ENCODE measurements around the gene FGFBP1.
"Not testable (repeated sequence)": the region's sequence is repeated elsewhere in the genome, so short reads cannot be mapped to it uniquely, and the experiment has no call there.

FGFBP1 gene

DNA sequence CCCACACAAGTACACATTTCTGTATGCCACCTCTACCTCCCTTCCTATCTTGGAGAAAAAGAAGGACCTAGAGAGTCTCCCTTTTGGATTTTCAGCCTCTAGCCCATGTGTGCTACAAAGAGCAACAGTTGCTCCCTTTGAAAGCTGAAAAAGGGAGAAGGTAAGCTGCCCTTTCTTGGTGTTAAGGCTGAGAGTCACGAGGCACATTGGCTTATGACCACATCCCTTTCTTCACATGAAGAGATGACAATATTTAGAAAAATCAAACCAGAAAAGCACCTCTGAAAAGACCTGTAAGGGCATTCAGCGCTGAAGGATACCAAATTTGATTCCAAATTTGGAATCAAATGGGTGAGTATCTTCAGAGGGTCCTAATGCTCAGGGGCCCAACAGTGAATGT, 6.4 kb upstream of the FGFBP1 start:
- no peak for DNase-seq

DNA sequence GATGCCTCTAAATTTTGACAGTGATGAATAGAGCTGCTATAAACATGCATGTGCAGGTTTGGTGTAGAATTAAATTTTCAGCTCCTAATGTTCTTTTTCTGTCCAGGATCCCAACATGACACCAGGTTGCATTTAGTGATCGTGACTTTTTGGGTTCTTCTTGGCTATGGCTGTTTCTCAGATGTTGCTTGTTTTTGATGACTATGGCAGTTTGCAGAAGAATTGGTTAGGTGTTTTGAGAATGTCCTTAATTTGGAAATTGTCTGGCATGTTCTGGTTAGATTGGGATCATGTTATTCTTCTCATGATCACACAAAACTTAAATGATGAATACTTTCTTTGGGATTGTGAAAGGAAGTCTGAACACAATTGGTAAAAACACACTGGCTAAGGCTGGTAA, 3.7 kb upstream of the FGFBP1 start:
- DNase-seq, result no peak

DNA sequence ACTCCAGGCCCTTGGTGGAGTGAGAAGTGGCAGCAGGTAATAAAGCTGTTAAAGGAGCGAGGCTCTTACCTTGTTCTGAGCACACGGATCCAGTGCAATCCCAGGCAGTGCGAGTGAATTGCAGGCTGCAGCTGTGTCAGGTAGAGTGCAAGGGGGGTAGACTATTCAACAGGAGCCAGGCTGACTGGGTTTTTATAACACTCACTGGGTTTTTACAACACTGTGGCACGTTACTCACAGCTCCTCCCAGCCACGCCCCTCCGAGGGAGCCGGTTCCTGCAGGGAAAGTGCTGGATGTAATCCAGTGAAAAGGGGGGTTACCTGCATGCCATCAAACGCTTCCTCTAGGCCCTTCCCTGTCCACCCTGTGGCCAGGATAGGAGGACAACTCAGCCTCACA, 358 bp downstream of the FGFBP1 start:
- peak; percentile 43 to 81 for DNase-seq

DNA sequence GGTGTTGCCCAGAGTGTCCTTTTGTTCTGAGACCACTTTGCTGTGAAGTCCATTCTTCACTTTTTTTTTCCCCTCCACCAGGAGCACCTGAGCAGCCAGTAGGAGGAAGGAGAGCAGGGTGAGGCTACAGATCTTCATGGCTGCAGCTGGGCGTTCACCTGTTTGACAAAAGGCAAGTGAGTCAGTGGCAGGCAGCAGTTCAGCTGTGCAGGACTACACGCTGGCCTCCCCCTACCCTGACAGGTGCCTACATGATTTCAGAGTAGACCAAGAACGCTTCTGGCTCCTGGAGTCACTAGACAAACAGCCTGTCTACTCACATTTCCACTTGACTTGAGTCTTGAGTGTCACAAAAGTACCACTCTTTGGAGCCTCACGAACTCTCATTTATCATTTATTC, 2.0 kb downstream of the FGFBP1 start:
- peak; percentile 89 to 95 for DNase-seq

DNA sequence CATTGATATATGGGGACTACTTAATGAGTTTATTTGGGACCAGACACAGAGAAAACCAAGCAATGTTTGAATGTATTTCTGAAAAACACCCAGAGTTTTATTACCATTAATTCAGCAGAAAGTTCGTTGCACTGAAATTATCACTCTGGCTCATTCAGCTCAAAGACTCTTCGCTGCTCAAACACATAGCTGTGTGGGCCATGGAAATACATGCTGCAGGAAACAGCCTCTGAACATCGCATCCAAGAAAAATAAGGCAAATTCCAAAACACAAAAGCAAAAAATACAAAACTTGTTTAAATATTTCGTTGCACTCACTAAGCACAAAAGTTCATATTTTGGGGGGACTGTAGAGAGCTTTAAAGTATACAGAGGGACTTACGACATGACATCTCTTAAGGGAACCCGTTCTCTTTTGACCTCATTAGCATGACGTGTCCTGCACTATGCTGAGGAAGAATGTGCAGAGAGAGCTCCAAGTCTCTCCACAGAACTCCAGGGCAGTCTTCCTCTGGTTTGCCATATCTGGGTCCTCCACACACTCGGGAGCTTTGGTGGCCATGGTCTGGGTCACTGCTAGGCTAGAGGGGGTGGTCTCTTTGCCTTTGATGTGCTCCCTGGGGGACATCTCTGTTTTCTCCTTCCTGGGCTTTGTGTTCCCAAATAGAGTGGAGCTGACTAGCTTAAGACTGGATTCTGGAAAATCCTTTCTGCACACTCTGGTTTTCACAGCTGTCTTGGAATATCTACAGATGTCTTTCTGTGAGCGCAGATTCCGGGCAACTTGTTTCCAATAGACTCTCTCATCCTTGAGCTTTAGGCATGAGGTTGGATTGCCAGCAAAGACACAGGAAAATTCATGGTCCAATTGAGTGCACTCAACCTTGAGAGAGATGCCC, 2.8 kb downstream of the FGFBP1 start:
- peak in 1 of 2 experiments; percentile 68 for DNase-seq

DNA sequence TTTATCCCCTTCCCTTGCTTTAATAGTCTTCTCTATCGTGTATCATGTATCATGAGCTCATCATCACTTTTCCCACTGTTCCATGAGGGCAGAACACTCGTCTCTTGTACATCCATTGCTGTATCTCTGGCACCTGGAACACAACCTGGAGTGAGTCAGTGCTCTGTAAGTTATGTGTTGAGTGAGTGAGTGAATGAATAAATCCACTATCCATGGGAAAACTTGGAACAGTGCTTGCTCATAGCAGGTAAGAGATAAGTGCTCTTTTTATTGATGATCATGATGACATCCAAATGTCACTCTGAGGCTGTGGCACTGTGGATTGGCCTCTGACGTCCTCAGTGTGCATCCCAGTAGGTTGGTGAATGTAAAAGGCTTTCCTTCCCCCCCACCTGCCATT, 4.3 kb downstream of the FGFBP1 start:
- DNase-seq, result no peak

DNA sequence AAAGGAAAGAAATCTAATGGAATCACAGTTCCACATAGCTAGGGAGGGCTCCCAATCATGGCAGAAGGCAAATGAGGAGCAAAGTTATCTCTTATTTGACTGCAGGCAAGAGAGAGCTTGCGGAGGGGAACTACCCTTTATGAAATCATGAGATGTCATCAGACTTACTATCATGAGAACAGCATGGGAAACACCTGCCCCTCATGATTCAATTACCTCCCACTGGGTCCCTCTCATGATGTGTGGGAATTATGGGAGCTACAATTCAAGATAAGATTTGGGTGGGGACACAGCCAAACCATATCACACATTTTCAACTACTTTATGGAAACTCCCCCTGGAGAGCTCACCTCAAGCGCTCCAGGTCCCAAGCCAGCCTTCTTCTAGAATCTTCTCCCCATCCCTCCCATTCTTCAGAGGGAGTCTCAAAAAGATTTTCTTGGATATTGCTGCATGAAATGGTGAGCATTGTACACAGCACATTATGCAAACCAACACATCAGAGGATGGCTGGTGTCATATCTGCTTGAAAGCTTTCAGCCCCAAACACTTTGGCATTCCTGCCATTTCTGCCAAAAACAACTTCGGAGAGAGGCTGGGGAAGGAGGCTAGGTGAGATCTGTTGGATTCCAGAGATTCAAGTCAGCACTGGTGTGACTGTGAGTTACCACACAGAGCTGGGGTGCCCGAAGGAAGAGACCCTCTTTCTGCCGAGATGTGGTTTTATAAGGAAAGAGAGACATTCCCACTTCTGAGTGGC, 6.9 kb downstream of the FGFBP1 start:
- no peak for DNase-seq

DNA sequence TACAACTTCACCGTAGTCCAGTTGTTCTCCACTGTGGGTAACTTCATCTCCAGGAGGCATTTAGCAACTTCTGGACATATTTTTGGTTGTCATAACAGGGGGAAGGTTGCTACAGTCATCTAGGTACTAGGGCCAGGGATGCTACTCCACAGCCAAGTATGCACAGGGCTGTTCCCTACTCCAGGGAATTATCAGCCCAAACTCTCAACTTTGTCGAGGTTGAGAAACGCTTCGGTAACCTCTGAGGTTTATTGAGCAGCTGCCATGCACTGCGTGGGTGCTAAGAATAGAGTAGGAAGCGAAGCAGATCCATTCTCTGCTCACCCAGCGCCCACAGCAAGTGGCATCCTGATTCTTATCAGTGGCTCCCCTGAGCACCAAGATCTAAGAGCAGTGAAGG, 8.2 kb downstream of the FGFBP1 start:
- DNase-seq, result no peak

DNA sequence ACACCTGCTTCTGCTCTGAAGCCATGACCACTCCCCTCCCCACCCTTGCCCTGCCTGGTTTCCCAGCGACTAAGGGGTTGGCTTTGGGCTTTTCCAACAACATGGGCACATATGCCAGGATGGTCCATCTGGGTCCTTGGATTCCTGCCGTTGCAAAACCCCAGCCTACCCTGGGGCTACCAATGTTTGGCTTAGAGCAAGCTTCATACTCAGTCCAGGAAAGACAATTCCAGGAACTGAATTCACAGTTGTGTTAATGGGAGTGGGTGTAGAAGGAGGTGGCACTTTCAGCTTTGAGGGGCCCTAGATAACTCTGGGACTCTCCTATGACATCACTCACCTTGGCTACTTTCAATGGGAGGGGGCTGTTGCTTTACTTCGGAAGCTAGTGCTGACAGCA, 9.0 kb downstream of the FGFBP1 start:
- DNase-seq, result no peak

DNA sequence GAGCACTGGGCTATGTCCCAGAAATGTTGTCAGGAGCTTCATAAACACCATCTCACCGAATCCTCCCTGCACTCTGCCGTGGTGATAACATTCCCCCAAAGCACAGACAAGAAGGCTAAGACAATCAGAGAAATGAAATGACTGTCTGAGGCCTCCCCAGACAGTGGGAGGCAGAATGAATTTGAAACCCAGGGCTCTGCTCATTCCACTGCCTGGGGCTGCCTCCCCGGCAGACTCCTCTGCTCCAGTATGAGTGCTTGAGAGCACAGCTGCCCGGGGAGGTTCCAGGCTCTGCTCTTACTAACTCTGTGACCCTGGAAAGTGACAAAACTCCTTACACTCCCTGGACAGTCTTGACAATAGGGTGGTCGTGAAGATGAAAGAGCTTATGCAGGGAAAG, 9.7 kb downstream of the FGFBP1 start:
- DNase-seq, result no peak

DNA sequence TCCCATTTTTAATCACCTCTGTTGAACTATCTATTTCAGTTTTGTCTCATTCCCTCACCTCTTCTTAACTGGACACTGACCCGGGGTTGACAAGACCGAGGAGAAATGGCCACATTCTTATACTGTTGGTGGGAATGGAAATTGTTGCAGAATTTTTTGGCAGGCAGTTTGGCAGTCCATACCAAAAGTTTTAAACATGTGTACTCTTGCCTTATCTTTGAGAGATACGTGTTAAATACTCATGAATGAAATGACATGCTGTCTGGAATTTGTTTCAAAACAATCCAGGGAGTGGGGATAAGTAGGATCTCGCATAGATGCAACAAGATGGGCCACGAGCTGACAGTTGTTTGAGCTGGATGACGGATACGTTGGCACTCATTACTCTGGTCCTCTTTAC, 12.1 kb downstream of the FGFBP1 start:
- DNase-seq, result no peak

DNA sequence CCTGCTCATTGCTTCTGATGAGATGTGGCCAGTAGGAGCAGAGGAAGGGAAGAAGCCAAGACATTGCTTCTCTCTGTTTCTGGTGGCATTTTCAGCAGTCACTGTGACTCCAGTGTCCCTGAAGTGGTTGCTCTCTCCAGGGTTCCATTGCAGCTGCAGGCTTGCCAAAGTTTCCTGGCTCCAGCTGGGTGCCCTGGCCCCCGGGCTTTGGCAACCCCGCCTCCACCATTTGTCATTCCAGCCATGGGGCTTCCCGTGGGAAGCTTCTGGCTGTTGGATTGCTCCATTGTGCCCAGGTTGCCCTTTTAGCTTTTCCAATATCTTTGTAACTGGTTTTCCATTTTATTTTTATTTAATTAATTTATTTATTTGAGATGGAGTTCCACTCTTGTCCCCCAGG, 12.7 kb downstream of the FGFBP1 start:
- DNase-seq, result no peak

DNA sequence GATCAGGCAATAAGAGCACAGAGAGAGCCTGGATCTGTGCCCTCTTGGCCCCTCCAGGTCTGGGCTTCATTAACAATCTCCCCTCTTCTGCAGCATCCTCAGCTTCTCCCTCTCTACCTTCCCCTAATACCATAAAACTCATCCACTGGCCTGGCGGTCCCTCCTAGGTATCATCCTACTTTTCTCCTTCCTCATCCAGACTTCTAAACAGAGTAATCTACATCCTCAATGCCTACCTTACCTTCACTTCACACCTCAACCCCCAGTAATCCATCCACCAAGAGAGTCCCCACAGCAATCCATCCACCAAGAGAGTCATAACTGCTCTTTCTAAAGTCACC, 17.0 kb downstream of the FGFBP1 start:
- no peak for DNase-seq

DNA sequence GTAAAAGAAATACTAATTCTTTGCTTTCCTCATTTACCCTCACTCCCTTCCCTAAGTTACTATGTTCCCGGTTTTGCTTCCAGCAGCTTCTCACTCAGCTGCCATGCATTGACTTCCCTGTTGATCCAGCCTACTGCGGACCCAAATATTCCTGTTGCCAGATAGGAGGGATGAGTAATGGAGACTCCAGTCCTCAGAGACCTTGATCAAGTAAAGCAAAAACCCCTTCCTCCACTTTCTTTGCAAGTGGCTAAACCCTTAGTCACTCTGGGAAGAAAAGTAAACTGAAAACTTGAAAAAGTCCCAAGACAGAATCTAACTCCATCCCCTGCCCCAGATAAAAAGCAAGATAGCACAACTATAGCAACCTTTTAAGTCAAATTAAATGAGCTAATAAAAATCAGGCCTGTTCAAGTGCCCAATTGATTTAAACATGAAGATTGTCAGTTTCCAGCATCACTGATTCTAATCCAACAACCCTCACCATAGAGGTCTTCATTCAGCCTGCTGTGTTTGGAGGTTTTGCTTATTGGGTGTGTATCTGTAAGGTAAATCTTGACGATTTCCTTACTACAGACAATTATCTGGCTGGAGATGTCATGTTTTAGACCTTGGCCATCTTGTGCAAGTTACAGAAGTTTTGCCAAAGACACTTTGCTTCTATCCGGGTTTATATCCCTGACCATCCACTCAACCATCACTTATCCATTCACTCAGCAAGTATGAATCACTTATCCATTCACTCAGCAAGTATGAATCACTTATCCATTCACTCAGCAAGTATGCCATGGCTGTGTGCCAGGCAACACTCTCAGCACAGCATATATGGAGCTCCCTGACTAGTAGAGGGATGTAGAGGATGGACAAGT, 17.6 kb downstream of the FGFBP1 start:
- DNase-seq, result peak in 1 of 2 experiments; percentile 48

DNA sequence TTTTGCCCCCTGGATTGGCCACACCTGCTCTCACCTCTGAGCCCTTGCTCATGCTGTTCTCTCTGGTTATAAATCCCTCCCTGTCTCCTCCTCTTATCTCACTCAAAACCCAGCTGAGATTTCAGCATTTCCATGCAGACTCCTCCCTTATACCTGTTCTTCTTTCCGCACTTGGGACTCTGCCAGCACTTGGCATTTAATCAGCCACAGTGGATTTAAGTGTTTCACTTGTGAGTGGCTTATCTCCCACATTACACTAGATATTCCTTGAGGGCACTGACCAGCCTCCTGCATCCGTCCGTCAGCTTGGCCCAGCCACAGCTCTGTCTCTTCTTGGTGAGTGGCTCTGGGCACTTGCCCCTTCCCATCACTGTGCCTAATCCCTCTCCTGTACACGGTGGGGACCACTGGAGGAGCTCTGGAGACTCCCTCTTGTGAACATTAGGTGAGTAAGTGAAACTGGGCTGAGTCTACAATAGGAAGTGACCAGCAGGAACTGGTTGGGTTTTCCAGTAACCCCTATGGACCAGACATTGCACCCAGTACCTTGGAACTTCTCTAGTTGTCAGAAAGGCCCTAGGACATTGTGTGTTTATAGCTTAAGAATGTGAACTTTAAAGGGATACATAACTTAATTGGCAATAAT, 19.9 kb downstream of the FGFBP1 start:
- DNase-seq, result peak in 1 of 2 experiments; percentile 40

DNA sequence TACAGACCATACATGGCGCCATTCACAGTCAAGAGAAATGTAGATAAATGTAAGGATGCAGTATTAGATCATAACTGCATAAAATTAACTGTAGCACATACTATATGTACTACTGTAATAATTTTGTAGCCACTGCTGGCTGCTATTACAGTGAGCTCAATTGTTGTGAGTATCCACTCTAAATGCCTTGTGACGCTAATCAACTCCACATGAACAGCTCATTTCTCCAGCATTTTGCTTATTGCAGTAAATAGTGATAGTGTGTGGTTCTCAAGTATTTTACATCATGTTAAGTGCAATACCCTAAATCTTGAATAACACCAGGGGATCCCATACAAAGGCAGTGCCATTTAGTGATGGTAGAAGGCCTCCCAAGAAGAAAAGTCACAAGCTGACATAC, 21.2 kb downstream of the FGFBP1 start:
- no peak for DNase-seq

DNA sequence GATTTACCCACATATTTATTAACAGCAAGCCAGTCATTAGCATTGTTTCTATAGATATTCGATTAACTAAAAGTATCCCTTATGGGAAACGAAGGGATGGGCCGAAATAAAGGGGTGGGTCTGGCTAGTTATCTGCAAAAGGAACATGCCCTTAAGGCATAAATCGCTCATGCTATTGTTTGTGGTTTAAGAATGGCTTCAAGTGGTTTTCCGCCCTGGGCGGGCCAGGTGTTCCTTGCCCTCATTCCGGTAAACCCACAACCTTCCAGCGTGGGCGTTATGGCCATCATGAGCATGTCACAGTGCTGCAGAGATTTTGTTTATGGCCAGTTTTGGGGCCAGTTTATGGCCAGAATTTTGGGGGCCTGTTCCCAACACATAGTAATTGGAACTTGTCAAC, 22.2 kb downstream of the FGFBP1 start:
- not testable (repeated sequence) for DNase-seq

DNA sequence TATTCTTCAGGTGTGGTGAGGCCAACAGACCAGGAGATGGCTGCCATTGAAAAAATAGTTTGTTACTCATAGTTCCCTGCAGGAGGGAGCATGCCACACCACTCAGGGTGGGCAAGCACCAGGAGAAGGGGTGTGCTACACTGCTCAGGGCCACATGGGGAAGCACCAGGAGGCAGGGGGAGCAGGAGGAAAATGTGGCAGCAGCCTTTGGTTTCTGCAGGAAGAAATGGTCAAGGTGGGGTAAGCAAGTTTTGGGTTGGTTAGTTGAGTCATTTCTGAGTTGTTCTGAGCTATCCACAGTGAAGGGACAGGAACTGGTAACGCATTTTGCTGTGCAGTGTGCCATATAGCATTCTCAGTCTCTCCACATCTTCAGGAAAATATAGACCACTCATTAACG, 23.8 kb downstream of the FGFBP1 start:
- DNase-seq, result no peak

DNA sequence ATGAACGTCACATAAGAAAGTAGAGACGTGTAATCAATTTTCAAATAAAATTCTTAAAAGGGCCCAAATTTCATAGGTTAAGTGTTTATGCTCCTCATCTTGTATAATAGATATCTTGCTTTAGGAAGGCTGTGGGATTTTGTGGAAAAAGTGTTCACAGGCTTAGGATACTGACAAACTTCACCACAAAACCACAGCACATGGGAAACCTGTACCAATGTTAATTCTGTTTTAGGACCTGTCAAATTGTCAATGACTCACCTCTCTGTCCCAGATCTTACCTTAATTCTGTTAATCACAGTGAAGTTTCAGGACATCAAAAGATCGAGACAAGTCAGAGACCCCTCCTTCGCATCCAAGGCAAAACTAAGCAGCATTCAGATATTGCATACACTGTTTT, 24.2 kb downstream of the FGFBP1 start:
- DNase-seq, result no peak

DNA sequence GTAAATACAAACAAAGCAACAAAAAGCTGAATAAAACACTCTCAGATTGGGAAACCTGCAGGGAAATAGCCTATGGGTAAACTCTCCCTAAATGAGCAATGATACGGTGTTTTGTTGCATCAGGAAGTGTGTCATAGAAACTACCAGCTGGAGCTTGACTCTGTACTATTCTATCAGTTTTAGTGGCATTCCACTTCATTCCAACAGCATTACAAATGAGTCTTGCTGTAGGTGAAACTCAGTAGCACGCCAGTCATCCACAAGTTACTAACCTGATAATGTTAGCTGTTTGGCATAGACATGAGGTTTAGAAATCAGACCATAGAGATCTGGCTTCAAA, 24.9 kb downstream of the FGFBP1 start:
- no peak for DNase-seq

DNA sequence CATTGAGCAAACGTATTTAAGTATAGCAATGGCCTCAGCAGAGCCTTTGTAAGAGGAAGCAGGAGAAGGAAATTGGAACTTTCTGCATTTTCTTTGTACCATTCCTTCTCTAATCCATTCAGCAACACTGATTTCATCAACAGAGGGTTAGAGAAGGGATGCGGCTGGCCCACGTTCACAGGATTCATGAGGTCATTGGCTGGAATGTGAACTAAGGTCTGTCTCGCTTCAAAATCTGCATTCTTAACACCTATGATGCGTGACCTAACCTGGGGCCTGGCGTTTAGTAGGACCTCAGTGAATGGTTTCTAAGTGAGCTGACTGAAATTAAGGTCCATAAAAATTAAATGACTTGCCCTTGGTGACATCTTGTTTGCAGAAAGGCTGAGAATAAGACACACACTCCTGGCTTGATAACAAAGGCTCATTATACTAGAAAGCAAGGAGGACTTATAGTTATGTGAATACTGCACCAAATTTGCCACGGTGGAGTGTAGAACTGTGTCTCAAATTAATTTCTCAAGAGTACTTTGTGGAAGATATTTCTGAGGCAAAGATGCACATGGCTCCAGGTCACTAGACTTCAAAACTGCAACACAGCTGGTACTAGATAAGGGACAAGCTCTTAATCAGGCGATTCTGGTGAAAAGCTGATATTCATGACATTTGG, 25.4 kb downstream of the FGFBP1 start:
- DNase-seq, result no peak

DNA sequence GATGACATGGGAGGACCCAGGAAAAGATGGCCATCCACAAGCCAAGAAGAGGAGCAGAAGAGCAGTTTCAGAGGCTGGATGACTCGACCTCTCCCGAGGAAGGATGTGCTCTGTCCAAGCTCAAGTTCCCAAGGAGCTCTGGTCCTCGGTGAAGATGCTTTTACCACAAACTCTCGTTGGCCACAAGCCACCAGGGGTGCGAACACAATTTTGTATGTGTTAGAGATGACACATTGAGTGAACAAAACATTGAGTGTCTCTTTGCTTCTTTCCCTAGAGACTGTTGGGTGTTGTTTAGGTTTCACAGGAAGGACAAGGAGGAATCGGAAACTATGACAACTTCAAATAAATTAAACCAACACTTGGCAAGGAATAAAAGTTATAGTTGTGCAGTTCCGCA, 26.3 kb downstream of the FGFBP1 start:
- no peak for DNase-seq

All from NCI-H187 (cell line).